Astrocyte (in vitro differentiated cells and primary cell): ENCODE results near the gene METTL8. TPM values are rescaled to one million over a fixed set of nuclear protein-coding genes. Genes with fewer than 3 reads are reported as not detected.
A peak's percentile ranks its signal among the peaks of the same experiment; 100 is the strongest.

Source experiments
- DNase-seq: peaks from one replicate; pipeline ENCODE4 v3.0.0-alpha.2; 2010; ENCODE audit warnings: low read depth
- FAIRE-seq: peaks from 2 replicates; lab custom pipeline; 2011; peaks lifted over from hg19 to GRCh38; lab: Jason Lieb, UNC
- H2AFZ ChIP-seq: 2 replicates; pipeline ENCODE4 v1.6.0; 2012; ENCODE audit warnings: low read depth, low read length, inconsistent platforms
- H3K27ac ChIP-seq: 2 replicates; pipeline ENCODE4 v1.5.1; 2011; ENCODE audit warnings: low read depth, low read length, inconsistent platforms
- H3K27me3 ChIP-seq: 2 replicates; pipeline ENCODE4 v1.6.0; 2011; ENCODE audit warnings: low read length, inconsistent platforms; ENCODE audit not compliant: insufficient read depth
- H3K36me3 ChIP-seq: 2 replicates; pipeline ENCODE4 v1.5.1; 2011; ENCODE audit warnings: low read length, inconsistent platforms; ENCODE audit not compliant: insufficient read depth
- H3K4me1 ChIP-seq: 2 replicates; pipeline ENCODE4 v1.5.1; 2011; ENCODE audit warnings: low read length, inconsistent platforms; ENCODE audit not compliant: insufficient read depth
- H3K4me2 ChIP-seq: 2 replicates; pipeline ENCODE4 v1.6.0; 2012; ENCODE audit warnings: low read length, inconsistent platforms
- H3K4me3 ChIP-seq: 2 replicates; pipeline ENCODE4 v1.5.1; 2011; ENCODE audit warnings: low read depth, mild to moderate bottlenecking, low read length, inconsistent platforms; ENCODE audit not compliant: insufficient read depth
- H3K79me2 ChIP-seq: 2 replicates; pipeline ENCODE4 v1.6.0; 2012; ENCODE audit warnings: mild to moderate bottlenecking, low read length, inconsistent platforms; ENCODE audit not compliant: insufficient read depth
- H3K9ac ChIP-seq: 2 replicates; pipeline ENCODE4 v1.6.0; 2012; ENCODE audit warnings: mild to moderate bottlenecking, low read length, inconsistent platforms
- H3K9me3 ChIP-seq: 2 replicates; pipeline ENCODE4 v1.5.1; 2012; ENCODE audit warnings: low read depth, mild to moderate bottlenecking, low read length, inconsistent platforms; ENCODE audit not compliant: insufficient read depth
- H4K20me1 ChIP-seq: 2 replicates; pipeline ENCODE4 v1.6.0; 2012; ENCODE audit warnings: low read length, inconsistent platforms; ENCODE audit not compliant: insufficient read depth
- H3K27ac Mint-ChIP-seq: one replicate; pipeline ENCODE4 v1.8.0; 2021; ENCODE audit warnings: mild to moderate bottlenecking, mixed read lengths; ENCODE audit not compliant: unreplicated experiment
- H3K27me3 Mint-ChIP-seq: one replicate; pipeline ENCODE4 v1.8.0; 2021; ENCODE audit warnings: low read depth, mixed read lengths; ENCODE audit not compliant: unreplicated experiment
- H3K36me3 Mint-ChIP-seq: one replicate; pipeline ENCODE4 v1.8.0; 2021; ENCODE audit warnings: low read depth, mixed read lengths; ENCODE audit not compliant: unreplicated experiment
- H3K4me1 Mint-ChIP-seq: one replicate; pipeline ENCODE4 v1.8.0; 2021; ENCODE audit warnings: low read depth, mixed read lengths; ENCODE audit not compliant: unreplicated experiment
- H3K4me3 Mint-ChIP-seq: one replicate; pipeline ENCODE4 v1.8.0; 2021; ENCODE audit warnings: mild to moderate bottlenecking, moderate library complexity, mixed read lengths; ENCODE audit not compliant: unreplicated experiment
- H3K9me3 Mint-ChIP-seq: one replicate; pipeline ENCODE4 v1.8.0; 2021; ENCODE audit warnings: mild to moderate bottlenecking, mixed read lengths; ENCODE audit not compliant: unreplicated experiment
- EZH2 ChIP-seq: IDR thresholded peaks from 2 replicates; pipeline ENCODE4 v1.6.1; 2012; ENCODE audit warnings: mild to moderate bottlenecking, low read length, inconsistent platforms; ENCODE audit not compliant: insufficient read depth
- total RNA-seq: library from RNA; stranded (reverse); gene quantifications from 2 replicates; pipeline ENCODE4 v1.2.1, GENCODE V29; 2021
- TF ChIP-seq, protein P1 (sequence below): IDR thresholded peaks from 2 replicates; pipeline ENCODE4 v1.5.1; 2011; ENCODE audit warnings: low read depth, mild to moderate bottlenecking, inconsistent platforms, low read length, moderate library complexity; ENCODE audit not compliant: insufficient read depth

Gene METTL8
- total RNA-seq, 1 donor from 2014 or later: 40.4 TPM

DNA sequence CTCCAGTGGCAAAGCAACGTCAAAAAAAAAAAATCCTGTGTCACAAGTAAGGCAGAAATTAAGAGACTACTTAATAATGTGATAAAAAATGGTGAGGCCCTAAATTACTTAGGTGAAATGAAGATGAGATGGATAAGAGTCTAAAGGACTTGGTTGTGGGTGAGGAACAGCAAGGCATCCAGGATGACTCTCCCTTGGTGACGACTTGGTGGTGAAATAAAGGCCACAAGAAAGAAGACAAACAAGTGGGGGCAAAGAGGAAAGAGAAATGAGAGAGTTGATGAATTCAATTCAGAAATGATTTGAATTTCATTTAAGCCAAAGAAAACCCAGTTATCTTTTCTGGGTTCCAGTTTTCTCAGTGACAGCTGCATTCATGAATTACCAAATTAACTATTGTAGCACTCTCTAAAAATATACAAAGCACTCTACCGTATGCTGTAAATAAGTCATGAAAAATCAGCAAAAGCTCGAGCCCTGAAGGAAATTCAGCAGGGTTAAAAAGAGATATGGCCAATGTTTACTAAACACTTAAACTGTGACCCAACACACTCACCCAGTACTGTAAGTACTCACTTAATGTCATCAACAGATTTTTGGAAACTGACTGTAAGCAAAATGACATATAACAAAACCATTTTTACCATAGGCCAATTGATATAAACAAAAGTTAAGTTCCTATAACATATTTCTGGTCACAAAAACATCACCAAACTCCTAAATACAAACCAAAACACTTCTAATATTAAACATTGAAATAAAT is 1.4 kb downstream of the METTL8 start:
- Mint-ChIP-seq H3K27ac (peak overlapping the region; percentile 93), H3K4me3 (peak overlapping the region; percentile 92), H3K4me1 (peaks cover 20% of the 10 kb centered on the region), H3K36me3 (peaks cover 8% of the 10 kb centered on the region), H3K9me3 (peaks cover 3% of the 10 kb centered on the region), H3K27me3 (no peaks in the 10 kb centered on the region)
- Histone ChIP-seq H3K9ac (no peak overlapping the region), H4K20me1 (no peaks in the 10 kb centered on the region), H3K27me3 (no peaks in the 10 kb centered on the region), H3K79me2 (peaks cover 32% of the 10 kb centered on the region), H3K36me3 (peaks cover 6% of the 10 kb centered on the region), H3K4me1 (peaks cover 9% of the 10 kb centered on the region), H3K4me3 (no peak overlapping the region), H2AFZ (no peak overlapping the region), H3K4me2 (peak overlapping the region; percentile 92), H3K27ac (no peak overlapping the region), H3K9me3 (peaks cover 10% of the 10 kb centered on the region)
- TF ChIP-seq EZH2: no peak
- TF ChIP-seq, protein P1, sequence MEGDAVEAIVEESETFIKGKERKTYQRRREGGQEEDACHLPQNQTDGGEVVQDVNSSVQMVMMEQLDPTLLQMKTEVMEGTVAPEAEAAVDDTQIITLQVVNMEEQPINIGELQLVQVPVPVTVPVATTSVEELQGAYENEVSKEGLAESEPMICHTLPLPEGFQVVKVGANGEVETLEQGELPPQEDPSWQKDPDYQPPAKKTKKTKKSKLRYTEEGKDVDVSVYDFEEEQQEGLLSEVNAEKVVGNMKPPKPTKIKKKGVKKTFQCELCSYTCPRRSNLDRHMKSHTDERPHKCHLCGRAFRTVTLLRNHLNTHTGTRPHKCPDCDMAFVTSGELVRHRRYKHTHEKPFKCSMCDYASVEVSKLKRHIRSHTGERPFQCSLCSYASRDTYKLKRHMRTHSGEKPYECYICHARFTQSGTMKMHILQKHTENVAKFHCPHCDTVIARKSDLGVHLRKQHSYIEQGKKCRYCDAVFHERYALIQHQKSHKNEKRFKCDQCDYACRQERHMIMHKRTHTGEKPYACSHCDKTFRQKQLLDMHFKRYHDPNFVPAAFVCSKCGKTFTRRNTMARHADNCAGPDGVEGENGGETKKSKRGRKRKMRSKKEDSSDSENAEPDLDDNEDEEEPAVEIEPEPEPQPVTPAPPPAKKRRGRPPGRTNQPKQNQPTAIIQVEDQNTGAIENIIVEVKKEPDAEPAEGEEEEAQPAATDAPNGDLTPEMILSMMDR: no peak
- FAIRE-seq (no peak), DNase-seq (no peak)

DNA sequence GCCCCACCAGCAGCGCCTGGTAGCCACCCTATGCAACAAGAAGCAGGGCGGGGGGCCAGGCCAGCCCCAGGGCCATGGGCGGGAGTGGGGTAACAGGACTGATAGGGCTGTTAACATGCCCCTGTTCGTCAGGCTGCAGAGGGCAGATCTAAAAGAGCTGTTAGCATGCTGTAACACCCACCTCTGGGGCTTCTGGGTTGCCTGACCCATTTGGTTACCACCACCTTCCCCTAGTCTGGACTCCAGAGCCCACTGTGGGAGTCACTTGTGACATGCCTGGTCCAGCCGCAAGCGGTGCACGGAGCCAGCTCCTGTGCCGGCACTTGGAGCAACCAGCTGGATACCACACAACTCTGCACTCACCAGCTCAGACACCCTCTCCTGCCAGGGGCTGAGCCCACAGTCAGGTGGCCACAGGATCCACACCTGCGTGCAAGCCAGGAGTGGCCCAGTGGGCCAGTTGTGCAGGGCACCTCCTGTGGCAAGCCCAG is 2.1 kb downstream of the METTL8 start:
- Histone ChIP-seq H3K4me1 (peaks cover 9% of the 10 kb centered on the region), H3K9me3 (peaks cover 10% of the 10 kb centered on the region), H3K9ac (no peak overlapping the region), H3K27me3 (no peaks in the 10 kb centered on the region), H4K20me1 (no peaks in the 10 kb centered on the region), H3K36me3 (no peaks in the 10 kb centered on the region), H3K4me3 (no peak overlapping the region), H3K79me2 (peaks cover 35% of the 10 kb centered on the region), H2AFZ (no peak overlapping the region), H3K27ac (no peak overlapping the region), H3K4me2 (no peak overlapping the region)
- Mint-ChIP-seq H3K9me3 (peaks cover 2% of the 10 kb centered on the region), H3K27me3 (no peaks in the 10 kb centered on the region), H3K27ac (peak overlapping the region; percentile 21), H3K4me3 (no peak overlapping the region), H3K36me3 (peaks cover 6% of the 10 kb centered on the region), H3K4me1 (peaks cover 20% of the 10 kb centered on the region)
- FAIRE-seq (no peak), DNase-seq (no peak)
- TF ChIP-seq EZH2: no peak
- TF ChIP-seq, protein P1: no peak
